ENCODE results near the gene PRKAR1B.

The PRKAR1B gene

DNA sequence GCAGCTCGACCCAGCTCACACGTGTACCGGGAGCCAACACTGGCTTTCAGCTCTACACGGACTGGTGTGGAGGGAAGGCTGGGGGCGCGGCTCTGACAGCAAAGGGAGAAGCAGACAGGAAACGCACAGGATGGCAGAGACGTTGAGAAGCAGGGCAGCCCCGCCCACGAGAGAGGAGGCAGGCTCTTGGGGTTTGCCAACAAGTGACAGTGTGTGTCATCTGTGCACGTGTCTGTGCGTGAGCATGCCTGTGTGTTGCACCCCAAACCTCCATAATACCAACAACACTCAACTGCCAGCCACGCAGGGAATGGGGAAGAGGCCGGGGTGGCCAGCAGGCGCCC lies 143.0 kb downstream of the PRKAR1B start:
- peak; percentile 88 to 90 for DNase-seq

GRCh38 chr7:583410-584121 lies 143.5 kb downstream of the PRKAR1B start:
- DNase-seq = no peak

DNA sequence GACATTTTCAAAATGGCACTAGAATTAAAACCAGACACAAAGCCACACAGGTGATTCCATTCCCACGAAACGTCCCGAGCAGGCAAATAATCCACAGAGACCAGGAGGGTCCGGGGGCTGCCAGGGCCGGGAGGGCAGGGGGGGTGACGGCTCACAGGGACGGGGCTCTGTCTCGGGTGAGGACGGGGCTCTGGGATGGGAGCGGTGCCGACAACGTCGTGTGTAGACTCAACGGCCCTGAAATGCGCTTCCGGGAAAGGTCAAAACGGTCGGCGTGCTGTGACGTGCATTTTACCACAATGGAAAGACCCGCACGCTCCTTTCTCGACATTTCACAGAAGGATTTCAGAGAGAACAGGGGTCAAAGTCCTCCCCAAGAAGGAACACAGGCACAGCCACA lies 144.2 kb downstream of the PRKAR1B start:
- DNase-seq = no peak

DNA sequence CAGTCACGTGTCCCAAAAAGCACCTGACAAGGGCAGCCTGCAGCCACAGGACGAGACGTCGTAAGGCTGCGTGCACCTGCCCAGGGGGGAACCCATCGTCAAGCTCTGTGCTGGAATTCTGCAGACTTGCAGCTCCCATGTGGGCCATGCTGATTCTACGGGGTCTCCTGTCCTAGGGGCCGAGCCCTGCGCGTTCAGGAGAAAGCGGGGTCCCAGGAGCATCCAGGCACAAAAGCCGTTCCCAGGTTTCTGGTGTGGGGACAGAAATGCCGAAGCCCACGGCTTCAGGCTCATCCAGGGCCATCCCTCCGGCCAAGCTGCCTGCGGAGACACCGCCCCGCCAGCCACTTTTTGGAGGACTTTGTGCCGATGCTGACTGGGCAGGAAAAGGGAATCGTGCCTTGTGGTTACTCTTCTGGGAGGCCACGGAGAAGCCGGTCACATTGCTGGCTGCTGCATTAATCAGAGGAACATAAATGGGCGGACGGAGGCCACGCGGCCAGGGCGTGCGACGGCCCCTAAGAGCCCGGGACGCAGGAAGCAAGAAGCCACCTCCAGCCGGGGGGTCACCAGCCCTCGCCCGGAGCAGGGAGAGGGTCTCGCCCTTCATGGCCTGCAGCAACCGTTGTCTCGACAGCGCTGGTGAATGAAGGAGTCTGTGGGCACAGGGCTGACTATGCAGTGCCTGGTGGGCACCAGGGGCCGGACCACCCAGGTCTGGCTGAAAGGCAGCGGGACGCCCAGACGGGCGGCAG lies 144.8 kb downstream of the PRKAR1B start:
- DNase-seq = no peak

GRCh38 chr7:578386-578785 lies 148.7 kb downstream of the PRKAR1B start:
- no peak for DNase-seq

- no peak for DNase-seq
Observed at GRCh38 chr7:577741-578370, 149.2 kb downstream of the PRKAR1B start.

GRCh38 chr7:577278-577665 lies 149.8 kb downstream of the PRKAR1B start:
- DNase-seq = no peak

DNA sequence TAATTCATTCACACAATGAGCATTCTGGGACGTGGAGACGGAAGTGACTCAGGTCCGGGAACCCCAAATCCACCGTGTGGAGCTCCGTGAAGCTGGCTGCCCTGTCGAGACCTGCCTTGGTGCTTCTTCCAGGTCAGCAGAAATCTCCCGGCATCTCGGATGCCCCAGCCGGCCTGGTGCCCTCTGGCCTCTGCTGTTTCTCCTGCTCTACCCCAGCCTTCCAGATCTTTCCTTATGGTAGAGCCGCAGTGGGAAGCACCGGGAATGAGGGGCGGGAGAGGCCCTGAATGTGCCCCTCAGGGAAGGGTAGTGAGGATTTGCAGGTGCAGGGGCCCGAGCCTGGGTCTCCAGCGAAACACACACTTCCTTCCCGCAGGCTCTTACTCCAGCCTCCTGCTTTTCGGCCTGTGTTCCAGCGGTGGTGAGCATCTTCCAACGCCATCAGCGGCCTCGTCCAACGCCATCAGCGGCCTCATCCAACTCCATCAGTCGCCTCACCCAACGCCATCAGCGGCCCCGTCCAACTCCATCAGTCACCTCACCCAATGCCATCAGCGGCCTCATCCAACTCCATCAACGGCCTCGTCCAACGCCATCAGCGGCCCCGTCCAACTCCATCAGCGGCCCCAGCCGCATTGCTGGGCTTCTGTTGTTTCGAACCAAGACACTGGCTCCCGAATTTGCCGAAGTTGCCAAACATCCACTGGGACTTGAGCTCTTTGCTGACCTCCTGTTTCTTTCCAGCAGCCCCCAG lies 150.4 kb downstream of the PRKAR1B start:
- no peak for DNase-seq

DNA sequence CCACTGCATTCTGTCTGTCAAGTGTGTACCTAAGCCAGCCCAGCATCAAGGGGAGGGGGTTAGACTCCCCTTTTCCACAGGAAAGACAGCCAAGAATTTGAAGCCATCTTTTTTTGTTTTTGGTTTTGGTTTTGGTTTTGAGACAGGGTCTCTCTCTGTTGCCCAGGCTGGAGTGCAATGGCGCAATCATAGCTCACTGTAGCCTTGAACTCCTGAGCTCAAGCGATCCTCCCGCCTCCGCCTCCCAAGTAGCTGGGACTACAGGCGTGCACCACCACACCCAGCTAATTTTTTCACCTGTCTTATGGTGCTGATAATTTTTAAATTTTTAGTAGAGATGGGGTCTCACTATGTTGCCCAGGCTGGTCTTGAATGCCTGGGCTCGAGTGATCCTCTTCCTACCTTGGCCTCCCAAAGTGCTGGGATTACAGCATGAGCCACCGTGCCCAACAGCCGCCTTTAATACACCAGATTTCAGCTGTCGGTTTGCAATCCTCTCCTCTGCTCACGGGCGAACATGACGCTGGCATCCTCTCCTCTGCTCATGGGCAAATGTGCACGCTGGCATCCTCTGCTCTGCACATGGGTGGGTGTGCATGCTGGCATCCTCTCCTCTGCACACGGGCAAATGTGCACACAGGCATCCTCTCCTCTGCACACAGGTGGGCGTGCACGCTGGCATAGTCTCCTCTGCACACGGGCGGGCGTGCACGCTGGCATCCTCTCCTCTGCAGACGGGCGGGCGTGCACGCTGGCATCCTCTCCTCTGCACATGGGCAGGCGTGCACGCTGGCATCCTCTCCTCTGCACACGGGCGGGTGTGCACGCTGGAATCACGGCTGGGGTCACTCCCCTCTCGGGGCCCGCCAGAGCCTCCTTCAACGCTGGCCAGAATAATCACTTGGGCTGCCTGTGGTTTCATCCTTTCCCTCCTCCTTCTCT lies 151.4 kb downstream of the PRKAR1B start:
- DNase-seq = no peak

GRCh38 chr7:574661-575395 lies 152.3 kb downstream of the PRKAR1B start:
- DNase-seq = no peak

- no peak for DNase-seq
Observed at GRCh38 chr7:573933-574381, 153.1 kb downstream of the PRKAR1B start.

DNA sequence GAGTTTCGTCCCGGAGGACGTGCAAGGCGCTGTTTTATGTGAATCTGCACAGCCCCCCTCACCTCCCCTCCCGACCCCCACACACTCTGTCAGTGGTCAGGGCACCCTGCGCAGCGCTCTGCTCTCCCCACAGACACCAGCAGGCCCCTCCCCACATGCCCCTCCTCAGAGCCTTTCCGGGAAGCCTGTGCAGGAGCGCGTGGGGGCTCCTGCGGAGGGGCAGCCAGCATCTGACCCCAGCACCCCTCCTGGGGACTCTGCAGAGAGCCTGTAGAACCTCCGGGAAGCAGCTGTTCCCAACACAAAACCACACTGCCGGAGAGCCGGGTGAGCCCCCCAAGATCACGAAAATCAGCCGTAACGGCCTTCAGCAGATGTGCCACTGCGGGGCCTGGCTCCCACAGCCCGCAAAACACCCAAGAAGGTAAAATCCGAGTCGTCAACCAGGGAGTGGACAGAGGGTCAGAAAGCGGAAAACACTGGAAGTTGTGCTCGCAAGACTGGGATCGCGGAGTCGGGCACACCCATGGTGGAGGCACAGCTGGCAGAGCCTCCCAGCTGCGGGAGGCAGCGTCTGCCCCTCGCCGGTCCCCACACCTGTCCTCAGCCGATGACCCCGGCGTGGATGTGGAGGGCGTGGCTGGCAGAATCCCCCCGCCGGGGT lies 153.7 kb downstream of the PRKAR1B start:
- DNase-seq = no peak

DNA sequence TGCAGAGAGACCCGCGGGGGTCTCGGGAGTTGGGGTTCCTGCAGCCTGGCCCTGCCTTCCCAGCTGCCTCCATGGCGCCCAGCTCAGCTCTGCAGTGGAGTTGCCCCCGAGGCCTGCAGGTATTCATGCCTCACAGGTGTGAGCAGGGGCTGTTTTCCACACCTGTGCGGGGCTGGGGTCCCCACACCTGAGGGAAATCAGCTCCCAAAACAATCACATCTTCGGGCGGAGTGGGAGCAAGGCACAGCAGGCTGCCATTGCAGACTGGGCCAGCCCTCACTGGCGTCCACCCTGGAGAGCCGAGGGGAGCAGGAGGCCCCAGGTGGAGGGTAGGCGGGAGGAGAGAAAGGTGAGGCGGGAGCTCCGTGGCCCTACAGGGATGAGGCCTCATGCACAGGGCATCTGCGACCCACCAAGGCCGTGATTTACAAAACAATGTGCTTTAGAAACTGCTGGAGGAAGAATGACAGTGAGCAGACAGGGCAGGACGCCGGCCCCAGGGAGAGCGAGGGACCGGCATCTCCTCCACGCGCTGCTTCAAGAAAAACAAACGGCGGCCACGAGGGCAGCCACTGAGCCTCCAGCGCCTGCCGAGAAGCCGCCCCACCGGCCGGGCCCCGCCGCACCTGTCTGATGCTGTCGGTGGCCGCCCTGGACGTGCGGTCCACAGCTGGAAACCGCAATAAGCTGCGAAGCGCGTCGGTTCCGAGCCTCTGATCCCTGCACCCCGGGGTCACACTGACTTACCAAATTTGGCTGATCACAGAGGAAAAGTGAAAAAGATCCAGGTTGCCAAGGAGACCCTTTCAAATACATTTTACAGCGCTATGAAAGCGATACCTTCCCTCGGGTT lies 154.4 kb downstream of the PRKAR1B start:
- DNase-seq = no peak

GRCh38 chr7:571718-572415 lies 155.2 kb downstream of the PRKAR1B start:
- no peak for DNase-seq

- DNase-seq = no peak
Observed at GRCh38 chr7:571096-571717, 155.9 kb downstream of the PRKAR1B start.

- no peak for DNase-seq
Observed at GRCh38 chr7:570801-571070, 156.3 kb downstream of the PRKAR1B start.

GRCh38 chr7:569996-570800 lies 156.9 kb downstream of the PRKAR1B start:
- no peak for DNase-seq

Data from stimulated activated CD4-positive, alpha-beta T cell treated with anti-CD3 and anti-CD28 coated beads, Interleukin-2, amount 100 ng/mL, for 24 hours (primary cell).